Measurements from ENCODE around the gene CAMK2N2. TPM values are rescaled to one million over a fixed set of nuclear protein-coding genes. Genes with fewer than 3 reads are reported as not detected.

CAMK2N2 gene
- total RNA-seq, 1 donor from 2014 or later, result not detected

- no peak for DNase-seq (ENCODE audit: low read depth in 2 of 2)
Observed at GRCh38 chr3:184222521-184222920, 38.8 kb downstream of the CAMK2N2 start.

- DNase-seq (ENCODE audit: low read depth in 2 of 2), result no peak
Observed at GRCh38 chr3:184218814-184219213, 42.5 kb downstream of the CAMK2N2 start.

DNA sequence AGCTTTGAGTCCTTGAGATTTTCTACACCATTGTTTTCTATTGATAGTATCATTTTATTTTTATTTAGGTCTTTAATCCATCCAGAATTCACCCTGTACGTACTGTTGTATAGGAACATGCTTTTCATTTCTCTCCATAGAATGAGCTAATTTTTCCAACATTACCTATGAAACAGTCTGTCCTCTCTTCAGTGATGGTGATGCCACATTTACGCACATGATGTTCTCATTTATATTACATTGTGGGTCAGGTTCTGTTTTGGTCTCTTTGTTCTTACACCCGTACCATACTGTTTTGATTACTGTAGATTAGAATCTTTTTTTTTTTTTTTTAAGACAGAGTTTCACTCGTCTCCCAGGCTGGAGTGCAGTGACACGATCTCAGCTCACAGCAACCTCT, 49.6 kb downstream of the CAMK2N2 start:
- no peak for DNase-seq (ENCODE audit: low read depth in 2 of 2)

- DNase-seq (ENCODE audit: low read depth in 2 of 2), result no peak
Observed at GRCh38 chr3:184211297-184211696, 50.1 kb downstream of the CAMK2N2 start.

Other genes with a start within 250 kb of the CAMK2N2 start
- 8.9 and 10.9 TPM in 2 replicates for gene ABCC5, start 243.7 kb downstream of the CAMK2N2 start, total RNA-seq
- not detected in 2 replicates for gene HTR3D, start 229.8 kb downstream of the CAMK2N2 start, total RNA-seq
- not detected in 2 replicates for gene HTR3C, start 208.5 kb downstream of the CAMK2N2 start, total RNA-seq
- not detected in 2 replicates for gene HTR3E, start 164.5 kb downstream of the CAMK2N2 start, total RNA-seq
- gene EIF2B5, start 126.2 kb downstream of the CAMK2N2 start, total RNA-seq, result 25.9 and 34.3 TPM in 2 replicates
- gene DVL3, start 106.2 kb downstream of the CAMK2N2 start, total RNA-seq, result 15.0 and 19.8 TPM in 2 replicates
- 442 and 454 TPM in 2 replicates for gene AP2M1, start 86.7 kb downstream of the CAMK2N2 start, total RNA-seq
- 42.7 and 57.5 TPM in 2 replicates for gene ABCF3, start 75.4 kb downstream of the CAMK2N2 start, total RNA-seq
- gene VWA5B2, start 32.0 kb downstream of the CAMK2N2 start, total RNA-seq, result under 0.01 TPM in 1 of 2 replicates, not detected in the other
- gene ALG3, start 12.6 kb downstream of the CAMK2N2 start, total RNA-seq, result 15.5 and 20.4 TPM in 2 replicates
- gene EEF1AKMT4, start 11.9 kb downstream of the CAMK2N2 start, total RNA-seq, result 3.5 and 3.6 TPM in 2 replicates
- gene ECE2, start 14.5 kb upstream of the CAMK2N2 start, total RNA-seq, result not detected in 2 replicates
- 310 and 389 TPM in 2 replicates for gene PSMD2, start 37.7 kb upstream of the CAMK2N2 start, total RNA-seq
- gene EIF4G1, start 53.1 kb upstream of the CAMK2N2 start, total RNA-seq, result 200 and 237 TPM in 2 replicates
- 19.0 and 39.9 TPM in 2 replicates for gene FAM131A, start 76.0 kb upstream of the CAMK2N2 start, total RNA-seq
- gene CLCN2, start 100.1 kb upstream of the CAMK2N2 start, total RNA-seq, result 1.5 and 1.8 TPM in 2 replicates
- gene POLR2H, start 100.2 kb upstream of the CAMK2N2 start, total RNA-seq, result 65.8 and 97.8 TPM in 2 replicates
- not detected in 2 replicates for gene THPO, start 116.7 kb upstream of the CAMK2N2 start, total RNA-seq
- 0.20 and 0.22 TPM in 2 replicates for gene CHRD, start 118.5 kb upstream of the CAMK2N2 start, total RNA-seq